Activated naive CD8-positive, alpha-beta T cell treated with anti-CD3 and anti-CD28 coated beads, Interleukin-2, amount 50 U/mL, for 16 hours (primary cell): Measurements from ENCODE around the gene PTPRN2.
"Not testable (repeated sequence)": the region's sequence is repeated elsewhere in the genome, so short reads cannot be mapped to it uniquely, and the experiment has no call there.

Experiments used
- DNase-seq: peaks from one replicate; pipeline ENCODE4 v3.0.0-alpha.2; 2020; ENCODE audit warnings: low read depth, low spot score

The PTPRN2 gene

DNA sequence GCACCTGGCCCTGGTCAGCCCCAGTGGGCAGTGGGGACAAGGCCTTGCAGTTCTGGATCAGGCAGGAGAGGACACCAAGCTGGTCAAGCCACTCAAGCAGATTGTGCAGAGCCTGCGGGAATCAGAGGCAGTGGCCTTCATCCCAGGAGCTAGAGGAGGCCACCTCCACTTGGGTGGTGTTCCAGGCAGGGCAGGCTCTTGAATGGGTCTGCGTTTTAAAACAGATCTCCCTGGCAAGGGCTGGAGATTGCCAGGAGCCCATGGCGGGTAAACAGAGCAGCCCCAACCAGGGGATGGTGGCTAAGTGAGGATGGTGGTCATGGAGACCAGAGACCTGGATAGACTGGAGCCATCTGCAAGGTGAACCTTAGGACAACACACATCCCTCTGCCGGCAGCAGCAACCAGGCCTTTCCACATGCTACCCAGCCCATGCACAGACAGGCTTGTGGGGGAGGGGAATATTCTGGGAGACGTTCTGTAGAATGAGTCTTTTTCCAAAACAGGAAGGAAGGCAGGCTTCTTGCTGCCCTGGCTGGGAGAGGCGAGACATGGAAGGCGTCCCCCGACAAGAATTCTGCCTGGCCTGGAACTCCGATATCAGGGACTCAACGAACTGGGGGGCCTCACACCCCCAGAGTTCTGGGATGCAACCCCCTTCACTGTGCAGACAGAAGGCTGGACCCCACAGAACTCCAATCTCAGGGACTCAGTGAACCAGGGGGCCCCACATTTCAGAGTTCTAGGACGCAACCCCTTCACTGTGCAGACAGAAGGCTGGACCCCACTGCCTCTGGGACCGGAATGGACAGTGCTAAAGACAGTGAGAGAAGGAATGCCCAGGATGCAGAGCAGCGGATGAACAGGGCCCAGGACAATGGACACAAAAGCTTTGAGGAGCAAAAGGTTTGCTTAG is 264.8 kb downstream of the PTPRN2 start:
- DNase-seq = no peak

DNA sequence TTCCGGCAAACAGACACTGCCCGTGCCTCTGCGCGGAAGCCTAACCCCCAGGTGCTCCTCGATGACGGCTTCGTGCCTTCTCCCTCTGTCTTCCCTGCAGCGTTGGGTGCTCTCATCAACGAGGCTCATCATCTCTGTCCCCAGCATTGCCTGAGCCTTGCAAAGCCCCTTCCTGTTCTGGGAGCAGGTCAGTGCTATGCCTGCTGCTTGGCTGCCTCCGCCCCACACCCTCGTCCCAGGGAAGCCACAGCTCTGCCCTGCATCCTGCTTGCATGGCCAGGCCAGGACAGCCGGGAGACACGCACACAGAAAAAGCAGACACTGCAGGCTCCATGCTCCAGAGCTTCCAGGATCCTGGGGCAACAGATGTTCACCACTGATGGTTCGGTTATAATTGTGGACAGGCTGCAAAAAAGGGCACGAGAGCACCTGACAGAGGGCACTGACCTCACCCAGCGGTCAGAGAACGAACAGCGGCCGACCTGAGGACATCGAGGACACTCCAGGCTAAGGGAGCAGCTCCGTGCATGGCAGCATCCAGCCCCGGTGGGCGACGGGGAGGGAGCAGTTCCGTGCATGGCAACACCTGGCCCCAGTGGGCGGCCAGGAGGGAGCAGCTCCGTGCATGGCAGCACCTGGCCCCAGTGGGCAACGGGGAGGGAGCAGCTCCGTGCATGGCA is 265.5 kb downstream of the PTPRN2 start:
- DNase-seq = no peak

DNA sequence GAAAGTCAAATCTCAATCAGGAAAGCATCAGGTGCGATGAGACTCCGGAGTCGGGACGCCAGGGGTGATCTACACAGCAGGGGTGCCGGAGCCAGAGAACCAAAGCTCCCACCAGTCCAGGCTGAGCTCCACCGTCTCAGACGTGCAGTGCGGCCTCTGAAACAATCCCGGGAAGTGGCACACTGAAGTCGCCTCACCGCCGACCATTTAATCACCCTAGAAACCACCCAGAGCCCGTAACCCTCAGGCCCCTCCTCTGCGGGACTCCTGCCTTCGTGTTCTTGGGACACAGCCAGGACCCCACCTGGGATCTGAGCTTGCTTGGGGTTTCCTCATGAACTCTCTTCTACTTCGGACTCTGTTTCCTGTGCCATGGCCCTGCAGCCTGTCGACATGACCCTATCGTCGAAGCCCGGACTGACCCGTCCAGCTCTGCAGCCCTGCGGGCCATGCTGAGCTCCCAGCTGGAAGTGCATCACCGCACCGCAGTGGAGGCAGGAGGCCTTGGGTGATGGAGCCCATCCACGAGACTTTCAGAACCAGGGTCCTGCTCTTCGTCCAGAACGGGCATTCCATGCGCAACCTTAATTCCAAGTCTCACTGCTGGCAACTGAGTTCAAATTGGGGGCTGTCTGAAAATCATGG is 266.4 kb downstream of the PTPRN2 start:
- DNase-seq = no peak

DNA sequence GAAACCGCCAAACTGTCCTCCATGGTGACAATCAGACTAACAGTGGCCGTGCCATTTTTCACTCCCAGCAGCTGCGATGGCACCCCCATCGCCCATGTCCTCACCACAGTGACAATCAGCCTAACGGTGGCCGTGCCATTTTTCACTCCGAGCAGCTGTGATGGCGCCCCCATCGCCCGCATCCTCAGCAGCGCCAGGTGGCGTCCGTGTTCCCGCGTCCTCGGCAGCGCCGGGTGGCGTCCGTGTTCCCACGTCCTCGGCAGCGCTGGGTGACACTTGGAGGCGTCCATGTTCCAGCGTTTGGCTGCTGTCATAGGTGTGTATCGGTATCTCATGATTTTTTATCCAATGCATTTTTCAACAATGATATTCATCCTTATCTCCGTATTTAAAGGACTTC is 267.3 kb downstream of the PTPRN2 start:
- DNase-seq = no peak

DNA sequence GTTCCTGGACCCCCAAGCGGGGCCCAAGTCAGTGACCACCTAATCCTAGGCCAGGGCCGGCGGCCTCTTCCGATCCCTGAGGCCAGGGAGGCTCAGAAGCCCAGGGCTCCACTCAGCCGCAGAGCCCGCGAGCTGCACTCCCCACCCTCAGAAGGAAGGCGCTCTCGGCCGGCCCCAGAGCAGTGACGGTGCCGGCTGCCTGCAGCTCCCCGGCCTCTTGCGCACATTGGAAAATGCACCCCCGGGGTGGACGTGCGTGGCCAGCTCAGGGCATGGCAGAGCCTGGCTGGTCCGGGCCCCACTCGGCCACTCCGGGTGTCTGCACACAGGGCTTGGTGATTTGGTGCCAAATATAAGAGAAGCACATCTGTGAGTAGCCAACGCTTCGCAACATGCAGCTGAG is 269.1 kb downstream of the PTPRN2 start:
- no peak for DNase-seq

DNA sequence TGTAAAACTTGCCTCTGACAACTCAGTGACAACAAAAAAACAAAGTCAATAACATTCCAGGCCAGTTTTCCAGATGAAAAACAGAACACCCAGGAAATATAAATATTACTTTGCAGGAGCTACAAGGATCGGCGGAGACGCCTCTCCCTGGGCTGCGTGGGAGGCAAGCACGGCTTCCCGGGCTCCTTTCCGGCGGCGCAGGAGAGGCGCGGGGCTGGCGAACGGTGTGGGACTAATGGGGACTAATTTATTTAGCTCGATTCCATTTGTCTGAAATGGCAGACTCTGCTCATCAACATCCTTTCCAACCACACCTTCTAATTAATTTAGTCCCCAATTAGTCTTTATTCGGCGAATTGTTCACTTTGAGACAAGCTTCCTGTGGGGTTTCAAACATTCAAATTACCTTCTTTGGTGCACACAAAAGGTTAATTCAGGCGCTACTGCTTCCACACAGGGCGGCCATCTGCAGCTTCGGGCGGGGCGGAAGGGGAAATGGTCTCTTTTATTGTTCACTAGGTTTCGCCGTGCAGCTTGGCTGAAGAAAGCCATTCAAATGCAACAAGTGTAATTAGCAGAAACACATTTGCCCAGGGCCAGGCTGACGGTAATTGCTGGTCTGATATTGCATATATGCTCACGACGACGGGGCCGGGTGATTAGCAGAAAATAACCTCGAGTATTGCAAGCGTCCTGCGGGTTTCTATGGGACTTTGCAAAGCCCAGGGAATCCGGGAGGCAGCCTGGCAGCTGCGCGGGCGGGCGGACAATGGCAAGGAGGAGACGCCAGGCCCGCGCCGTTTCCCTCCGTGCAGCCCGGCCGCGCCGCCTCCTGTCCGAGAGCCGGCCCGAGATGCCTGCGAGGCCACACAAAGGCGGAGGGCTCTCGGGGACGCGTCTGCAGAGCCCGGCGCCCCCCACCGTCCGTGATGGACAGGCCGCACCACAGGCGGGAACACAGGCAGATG is 270.1 kb downstream of the PTPRN2 start:
- no peak for DNase-seq

DNA sequence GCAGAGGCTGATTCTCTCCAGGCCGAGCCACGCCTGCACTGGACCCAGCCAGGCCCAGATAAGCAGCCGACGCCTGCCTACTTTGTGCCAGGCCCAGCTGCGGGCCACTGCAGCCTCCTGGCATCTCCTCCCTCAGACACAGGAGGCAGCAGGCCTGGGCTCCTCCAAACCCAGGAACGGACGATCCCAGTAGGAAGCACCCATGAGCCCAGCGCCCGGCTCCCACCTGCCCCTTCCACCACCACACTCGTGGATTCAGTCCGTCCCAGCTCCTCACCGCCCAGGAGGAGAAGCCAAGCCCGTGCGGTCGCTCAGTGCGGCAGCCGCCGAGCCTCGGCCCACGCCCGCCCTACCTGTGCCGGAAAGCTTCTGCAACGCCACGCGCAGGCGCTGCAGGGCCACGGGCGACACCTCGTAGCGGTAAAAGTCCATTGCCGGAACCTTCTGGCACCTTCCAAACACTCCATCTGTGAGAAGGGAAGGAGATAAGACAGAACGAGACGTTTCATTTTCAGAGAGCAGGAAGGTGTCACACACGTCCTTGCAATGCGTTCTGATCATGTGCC is 271.1 kb downstream of the PTPRN2 start:
- no peak for DNase-seq

DNA sequence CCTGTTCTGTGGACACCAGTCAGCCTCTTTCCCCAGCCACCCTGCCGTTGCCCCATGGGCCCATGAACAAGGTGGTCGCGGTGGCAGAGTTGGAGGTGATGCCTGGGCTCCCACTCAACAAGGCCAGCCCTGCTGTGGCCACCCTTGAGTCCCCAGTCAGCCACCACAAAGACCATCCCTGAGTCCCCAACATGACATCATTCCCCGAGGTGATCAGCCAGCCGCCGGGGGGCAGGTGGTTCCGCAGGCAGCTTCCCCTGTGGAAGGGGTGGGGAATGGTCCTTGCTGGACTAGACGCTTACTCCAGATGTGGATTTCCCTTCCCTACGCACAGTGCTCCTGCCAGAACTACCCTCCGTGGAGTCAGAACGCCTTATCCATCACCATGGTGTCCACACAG is 271.7 kb downstream of the PTPRN2 start:
- DNase-seq = no peak

DNA sequence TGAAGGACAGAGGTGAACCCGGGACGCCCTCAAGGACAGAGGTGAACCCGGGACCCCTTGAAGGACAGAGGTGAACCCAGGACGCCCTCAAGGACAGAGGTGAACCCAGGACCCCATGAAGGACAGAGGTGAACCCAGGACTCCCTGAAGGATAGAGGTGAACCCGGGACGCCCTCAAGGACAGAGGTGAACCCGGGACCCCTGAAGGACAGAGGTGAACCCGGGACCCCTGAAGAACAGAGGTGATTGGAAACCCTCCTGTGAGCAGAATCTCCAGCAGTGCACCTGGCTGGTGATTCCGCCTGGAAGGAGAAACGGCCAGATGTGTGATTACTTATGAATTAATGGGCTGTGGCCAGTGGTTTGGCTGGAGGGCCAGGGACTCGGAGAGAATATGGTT is 272.3 kb downstream of the PTPRN2 start:
- DNase-seq = no peak

DNA sequence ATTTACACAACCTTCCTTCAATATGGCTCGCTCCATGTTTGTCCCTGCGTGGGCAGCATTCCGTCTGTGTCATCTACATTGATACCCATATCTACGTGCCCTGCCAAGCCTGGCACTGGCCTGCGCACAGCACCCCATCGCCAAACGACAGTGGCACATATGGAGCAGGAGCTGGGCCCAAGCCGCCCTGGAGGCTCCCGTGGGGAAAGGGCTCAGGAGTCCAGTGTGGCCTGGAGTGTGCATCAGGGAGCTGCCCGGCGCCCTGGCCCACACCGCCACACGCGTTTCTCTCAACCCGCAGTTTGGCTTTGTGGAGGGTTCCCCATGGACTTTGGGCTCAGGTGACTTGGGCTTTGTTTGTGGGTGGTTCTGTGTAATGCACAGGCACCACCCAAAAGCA is 273.2 kb downstream of the PTPRN2 start:
- no peak for DNase-seq

DNA sequence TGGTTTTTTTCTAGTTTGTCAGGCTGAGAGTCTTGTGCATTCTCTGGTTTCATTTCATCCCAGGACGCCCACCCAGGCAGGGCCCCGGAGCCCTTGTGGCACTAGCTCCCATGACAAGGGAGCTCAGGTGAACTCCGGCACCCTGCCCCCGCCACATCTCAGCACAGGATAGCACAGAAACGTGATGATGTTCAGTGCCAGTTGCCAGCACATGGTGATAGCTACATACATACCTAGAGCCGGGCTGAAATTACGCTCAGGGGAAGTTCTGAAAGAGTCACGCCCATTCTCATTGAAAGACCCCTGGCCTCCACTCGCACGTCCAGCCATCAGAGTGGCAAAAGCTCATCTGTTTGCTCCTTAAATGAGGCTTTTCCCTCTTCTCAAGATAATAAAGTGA is 273.7 kb downstream of the PTPRN2 start:
- no peak for DNase-seq

DNA sequence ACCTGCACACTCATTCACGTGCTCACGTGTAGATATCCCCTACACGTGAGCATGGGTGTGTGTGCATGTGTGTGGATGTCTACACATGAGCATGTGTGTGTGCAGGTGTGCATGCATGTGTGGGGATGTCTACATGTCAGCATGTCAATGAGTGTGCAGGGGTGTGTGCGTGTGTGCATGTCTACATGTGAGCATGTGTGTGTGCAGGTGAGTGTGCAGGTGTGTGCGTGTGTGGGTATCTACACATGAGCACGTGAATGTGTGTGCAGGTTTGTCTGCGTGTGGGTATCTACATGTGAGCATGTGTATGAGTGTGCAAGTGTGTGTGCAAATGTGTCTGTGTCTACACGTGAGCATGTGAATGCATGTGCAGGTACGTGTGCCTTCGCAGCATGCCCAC is 274.8 kb downstream of the PTPRN2 start:
- DNase-seq = no peak

DNA sequence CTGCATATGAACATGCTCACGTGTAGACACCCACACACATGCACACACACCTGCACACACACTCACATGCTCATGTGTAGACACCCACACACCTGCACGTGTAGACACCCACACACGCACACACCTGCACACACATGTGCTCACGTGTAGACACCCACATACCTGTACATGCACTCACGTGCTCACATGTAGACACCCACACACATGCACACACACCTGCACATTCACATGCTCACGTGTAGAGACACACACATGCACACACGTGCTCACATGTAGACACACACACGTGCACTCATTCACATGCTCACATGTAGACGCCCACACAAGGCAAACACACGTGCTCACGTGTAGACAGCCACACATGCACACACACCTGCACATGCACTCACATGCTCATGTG is 275.8 kb downstream of the PTPRN2 start:
- DNase-seq = no peak

DNA sequence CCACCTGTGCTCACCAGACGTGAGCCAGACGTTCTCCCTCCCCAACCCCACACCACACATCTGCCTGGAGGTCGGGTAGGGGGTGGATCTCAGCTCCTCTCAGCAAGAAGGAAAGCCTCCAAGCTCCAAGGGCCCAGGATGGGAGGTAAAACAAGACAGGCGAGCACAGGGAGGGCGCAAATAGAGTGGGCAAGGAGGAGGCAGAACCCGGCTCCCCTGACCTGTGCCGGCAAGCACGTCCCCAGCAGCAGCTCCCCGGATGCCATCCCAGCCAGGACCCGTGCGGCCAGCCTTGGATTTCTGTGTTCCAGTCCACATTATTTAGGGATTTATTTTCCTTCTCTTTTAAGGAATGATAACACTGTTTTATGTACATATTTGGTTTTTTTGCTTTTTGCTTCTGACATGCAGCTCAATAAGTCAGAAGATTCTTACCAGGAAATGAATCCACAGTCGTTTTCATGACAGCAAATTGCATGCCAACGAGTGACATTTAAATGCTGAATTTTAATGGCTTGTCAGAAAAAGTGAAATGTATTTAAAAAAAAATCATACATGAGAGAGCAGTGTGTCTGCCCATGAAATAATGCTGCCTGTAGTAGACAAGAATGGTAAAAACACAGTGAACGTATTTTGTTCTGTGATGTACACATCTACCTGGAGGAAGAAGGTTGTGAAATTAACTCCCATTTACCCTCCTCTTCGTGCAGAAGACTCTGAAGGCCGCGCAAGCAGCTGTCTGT is 276.5 kb downstream of the PTPRN2 start:
- no peak for DNase-seq

DNA sequence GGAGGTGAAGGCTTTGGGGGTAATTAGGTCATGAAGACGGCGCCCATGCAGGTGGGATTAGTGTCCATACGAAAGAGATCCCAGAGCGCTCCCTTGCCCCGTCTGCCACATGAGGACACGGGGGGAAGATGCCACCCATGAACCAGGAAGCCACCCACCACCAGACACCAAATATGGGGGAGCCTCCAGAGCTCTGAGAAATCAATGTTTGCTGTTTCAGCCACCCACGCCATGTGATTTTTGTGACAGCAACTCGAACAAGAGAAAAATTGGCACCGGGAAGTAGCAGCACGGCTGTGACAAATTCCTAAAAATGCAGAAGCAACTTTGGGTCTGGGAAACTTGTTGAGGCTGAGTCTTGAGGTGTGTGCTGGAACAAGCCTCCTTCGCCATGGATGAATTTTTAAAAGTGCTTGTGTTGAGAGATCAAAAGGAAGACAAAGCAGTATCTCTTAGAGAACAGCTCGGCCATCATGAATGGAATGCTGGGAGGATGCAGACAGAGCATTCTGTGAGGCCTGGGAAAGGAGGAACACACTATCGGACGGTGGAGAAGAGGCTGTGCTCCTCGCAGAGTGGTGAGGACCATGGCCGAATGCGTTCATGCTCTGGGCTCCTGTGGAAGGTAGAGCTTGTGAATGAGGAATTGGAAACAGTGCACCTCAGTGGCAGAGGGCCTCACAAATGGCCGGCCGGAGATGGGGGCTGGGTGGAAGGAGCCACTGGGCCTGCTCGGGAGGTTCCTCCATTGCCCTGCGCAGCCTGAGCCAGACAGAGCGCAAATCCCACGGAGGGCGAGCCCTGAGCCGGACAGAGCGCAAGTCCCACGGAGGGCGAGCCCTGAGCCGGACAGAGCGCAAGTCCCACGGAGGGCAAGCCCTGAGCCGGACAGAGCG is 277.5 kb downstream of the PTPRN2 start:
- no peak for DNase-seq

DNA sequence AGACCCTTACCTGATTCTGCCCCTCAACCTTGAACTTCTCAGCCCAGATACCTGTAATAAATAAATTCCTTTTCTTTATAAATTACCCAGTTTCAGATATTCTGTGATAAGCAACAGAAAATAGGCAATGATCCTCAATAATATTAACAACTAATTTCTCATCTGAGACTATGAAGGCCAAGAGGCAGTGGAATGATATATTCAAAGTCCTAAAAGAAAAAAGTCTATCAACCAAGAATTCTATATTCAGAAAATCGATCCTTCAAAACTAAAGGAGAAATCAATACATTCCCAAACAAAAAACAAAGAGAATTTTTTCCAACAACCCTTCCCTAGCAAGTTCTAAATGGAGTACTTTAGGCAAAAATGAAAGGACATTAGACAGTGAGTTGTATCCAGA is 279.6 kb downstream of the PTPRN2 start:
- no peak for DNase-seq

DNA sequence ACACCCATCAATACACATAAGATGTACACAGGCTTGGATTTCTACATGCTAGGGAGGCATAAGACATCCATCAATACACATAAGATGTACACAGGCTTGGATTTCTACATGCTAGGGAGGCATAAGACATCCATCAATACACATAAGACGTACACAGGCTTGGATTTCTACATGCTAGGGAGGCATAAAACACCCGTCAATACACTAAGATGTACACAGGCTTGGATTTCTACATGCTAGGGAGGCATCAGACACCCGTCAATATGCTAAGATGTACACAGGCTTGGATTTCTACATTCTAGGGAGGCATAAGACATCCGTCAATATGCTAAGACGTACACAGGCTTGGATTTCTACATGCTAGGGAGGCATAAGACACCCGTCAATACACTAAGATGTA is 283.6 kb downstream of the PTPRN2 start:
- not testable (repeated sequence) for DNase-seq

DNA sequence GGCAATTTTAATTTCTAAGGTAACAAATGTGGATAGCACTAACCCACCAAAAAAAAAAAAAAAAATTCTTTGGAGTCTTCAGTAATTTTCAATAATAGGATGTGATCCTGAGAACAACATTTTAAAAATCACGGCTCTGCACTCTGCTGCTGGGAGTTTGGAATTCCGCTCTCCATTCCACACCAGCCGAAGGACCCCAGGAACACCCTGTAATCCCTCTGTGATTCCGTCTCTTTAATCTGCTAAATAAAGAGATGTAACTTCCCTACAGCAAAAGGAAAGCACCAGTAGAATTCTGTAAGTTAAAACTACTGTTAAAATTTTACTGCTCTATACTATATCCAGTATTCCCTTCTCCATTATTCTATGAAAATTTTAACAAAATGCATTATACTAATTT is 284.5 kb downstream of the PTPRN2 start:
- no peak for DNase-seq

DNA sequence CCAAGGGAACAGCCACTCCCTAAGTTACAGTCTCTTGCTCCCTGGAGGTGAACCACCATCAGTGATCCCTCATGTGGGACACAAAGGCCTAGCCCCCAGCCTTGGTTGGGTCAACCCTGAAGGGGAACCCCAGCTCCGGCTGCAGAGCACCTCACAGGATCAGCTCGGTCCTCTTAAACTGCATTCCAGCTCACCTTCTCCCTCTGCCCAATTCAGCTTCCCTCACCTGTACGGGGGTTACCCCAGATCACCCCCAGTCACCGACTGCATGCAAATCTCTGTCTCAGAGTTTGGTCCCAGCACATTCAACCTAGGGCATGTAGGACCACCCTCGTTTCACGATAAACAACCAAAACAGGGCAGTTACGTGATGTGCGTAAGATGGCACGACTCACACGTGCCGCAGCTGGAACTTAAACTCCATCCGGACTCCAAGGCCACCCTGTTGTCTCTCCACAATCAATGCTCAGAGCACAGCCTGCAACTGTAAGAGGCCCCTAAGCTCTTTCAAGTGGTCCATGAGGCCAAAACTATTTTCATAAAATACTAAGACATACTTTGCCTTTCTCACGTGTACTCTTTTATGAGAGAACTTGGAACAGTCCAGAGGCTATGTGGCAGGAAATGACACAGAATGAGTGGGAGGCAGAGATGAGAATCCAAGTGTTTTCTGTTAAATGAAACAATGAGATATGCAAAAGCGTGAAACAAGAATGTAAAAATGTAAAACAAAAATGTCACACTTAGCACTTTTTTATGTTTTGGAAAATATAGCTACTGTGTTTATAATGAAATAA is 285.2 kb downstream of the PTPRN2 start:
- no peak for DNase-seq
